Glutamatergic neuron (in vitro differentiated cells): Measurements from ENCODE around the gene RNF123. TPM values are rescaled to one million over a fixed set of nuclear protein-coding genes. Genes with fewer than 3 reads are reported as not detected.

ENCODE experiments used
- DNase-seq: peaks from one replicate; pipeline ENCODE4 v3.0.0; 2022
- H3K27ac Mint-ChIP-seq: one replicate; pipeline ENCODE4 v1.8.0; 2020; ENCODE audit warnings: mild to moderate bottlenecking, mixed read lengths, inconsistent platforms; ENCODE audit not compliant: unreplicated experiment
- H3K27me3 Mint-ChIP-seq: one replicate; pipeline ENCODE4 v1.8.0; 2020; ENCODE audit warnings: mild to moderate bottlenecking, moderate library complexity, mixed read lengths, inconsistent platforms; ENCODE audit not compliant: unreplicated experiment
- H3K36me3 Mint-ChIP-seq: one replicate; pipeline ENCODE4 v1.8.0; 2020; ENCODE audit warnings: mild to moderate bottlenecking, mixed read lengths, inconsistent platforms; ENCODE audit not compliant: unreplicated experiment
- H3K4me1 Mint-ChIP-seq: one replicate; pipeline ENCODE4 v1.8.0; 2020; ENCODE audit warnings: mild to moderate bottlenecking, low read depth, mixed read lengths, inconsistent platforms; ENCODE audit not compliant: unreplicated experiment
- H3K4me3 Mint-ChIP-seq: one replicate; pipeline ENCODE4 v1.8.0; 2020; ENCODE audit warnings: mild to moderate bottlenecking, mixed read lengths, inconsistent platforms; ENCODE audit not compliant: unreplicated experiment
- H3K9me3 Mint-ChIP-seq: one replicate; pipeline ENCODE4 v1.8.0; 2020; ENCODE audit warnings: mild to moderate bottlenecking, moderate library complexity, mixed read lengths, inconsistent platforms; ENCODE audit not compliant: unreplicated experiment
- total RNA-seq: library from RNA; stranded (reverse); fragmentation: NEBNext Ultra II Directional; extraction: Animal tissue kit (Norgen Biotek cat#: 25700); gene quantifications from one replicate; pipeline ENCODE4 v1.2.1, GENCODE V29; 2021; ENCODE audit not compliant: unreplicated experiment
- TF ChIP-seq, protein P1 (sequence below): fragments of 200-600 bp; sonication (generic); IDR thresholded peaks from one replicate; pipeline ENCODE4 v1.5.0; 2021; ENCODE audit not compliant: partially characterized antibody, unreplicated experiment

The RNF123 gene
- total RNA-seq, 1 donor from 2014 or later: 56.6 TPM

DNA sequence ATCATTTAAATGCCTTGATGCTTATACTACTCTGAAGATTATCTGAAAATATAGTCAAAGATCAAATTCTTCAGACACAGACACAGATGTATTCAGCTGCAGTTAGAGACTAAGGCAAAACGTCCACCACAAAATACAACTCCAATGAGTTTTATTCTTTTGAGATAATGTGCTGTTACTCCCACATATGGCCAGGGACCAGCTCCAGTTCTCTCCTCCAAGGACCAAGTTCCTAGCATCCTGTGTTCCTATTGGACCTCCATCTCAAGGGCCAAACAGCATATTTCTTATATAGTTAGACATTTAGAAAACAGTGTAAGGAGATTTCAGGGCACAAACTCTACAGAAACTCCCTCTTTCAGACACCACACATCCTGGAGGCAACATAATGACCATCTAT lies 69.9 kb downstream of the RNF123 start:
- Mint-ChIP-seq H3K27me3 (no peaks in the 10 kb centered on the region), H3K4me3 (no peak overlapping the region), H3K27ac (no peak overlapping the region), H3K4me1 (no peaks in the 10 kb centered on the region), H3K9me3 (no peaks in the 10 kb centered on the region), H3K36me3 (no peaks in the 10 kb centered on the region)
- TF ChIP-seq, protein P1, sequence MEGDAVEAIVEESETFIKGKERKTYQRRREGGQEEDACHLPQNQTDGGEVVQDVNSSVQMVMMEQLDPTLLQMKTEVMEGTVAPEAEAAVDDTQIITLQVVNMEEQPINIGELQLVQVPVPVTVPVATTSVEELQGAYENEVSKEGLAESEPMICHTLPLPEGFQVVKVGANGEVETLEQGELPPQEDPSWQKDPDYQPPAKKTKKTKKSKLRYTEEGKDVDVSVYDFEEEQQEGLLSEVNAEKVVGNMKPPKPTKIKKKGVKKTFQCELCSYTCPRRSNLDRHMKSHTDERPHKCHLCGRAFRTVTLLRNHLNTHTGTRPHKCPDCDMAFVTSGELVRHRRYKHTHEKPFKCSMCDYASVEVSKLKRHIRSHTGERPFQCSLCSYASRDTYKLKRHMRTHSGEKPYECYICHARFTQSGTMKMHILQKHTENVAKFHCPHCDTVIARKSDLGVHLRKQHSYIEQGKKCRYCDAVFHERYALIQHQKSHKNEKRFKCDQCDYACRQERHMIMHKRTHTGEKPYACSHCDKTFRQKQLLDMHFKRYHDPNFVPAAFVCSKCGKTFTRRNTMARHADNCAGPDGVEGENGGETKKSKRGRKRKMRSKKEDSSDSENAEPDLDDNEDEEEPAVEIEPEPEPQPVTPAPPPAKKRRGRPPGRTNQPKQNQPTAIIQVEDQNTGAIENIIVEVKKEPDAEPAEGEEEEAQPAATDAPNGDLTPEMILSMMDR: no peak
- DNase-seq: no peak

DNA sequence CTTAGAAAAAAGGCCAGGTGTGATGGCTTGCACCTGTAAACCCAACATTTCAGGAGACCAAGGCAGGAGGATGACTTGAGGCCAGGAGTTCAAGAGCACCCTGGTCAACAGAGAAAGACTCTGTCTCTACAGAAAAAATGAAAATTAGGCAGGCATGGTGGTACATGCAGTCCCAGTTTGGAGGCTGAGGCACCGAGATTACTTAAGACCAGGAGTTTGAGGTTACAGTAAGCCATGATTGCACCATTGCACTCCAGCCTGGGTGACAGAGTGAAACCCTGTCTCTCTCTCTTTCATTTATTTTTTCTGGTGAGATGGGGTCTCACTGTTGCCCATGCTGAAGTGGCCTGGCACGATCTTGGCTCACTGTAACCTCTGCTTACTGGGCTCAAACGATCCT lies 72.3 kb downstream of the RNF123 start:
- H3K36me3 Mint-ChIP-seq: no peaks in the 10 kb centered on the region
- H3K4me1 Mint-ChIP-seq: no peaks in the 10 kb centered on the region
- H3K4me3 Mint-ChIP-seq: no peak overlapping the region
- H3K27me3 Mint-ChIP-seq: no peaks in the 10 kb centered on the region
- no peak overlapping the region for H3K27ac Mint-ChIP-seq
- no peak for DNase-seq
- TF ChIP-seq, protein P1: no peak
- no peaks in the 10 kb centered on the region for H3K9me3 Mint-ChIP-seq

DNA sequence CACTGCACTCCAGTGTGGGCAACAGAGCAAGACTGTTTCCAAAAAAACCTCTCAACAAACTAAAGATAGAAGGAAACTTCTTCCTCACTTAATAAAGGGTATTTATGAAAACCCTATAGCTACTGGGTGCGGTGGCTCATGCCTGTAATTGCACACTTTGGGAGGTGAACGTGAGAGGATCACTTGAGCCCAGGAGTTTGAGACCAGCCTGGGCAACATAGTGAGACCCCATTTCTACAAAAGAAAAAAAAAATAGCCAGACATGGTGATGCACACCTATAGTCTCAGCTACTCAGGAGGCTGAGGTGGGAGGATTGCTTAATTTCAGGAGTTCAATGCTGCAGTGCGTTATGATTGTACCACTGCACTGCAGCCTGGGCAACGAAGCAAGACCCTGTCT lies 74.6 kb downstream of the RNF123 start:
- no peak overlapping the region for H3K27ac Mint-ChIP-seq
- TF ChIP-seq, protein P1: no peak
- no peaks in the 10 kb centered on the region for H3K4me1 Mint-ChIP-seq
- no peaks in the 10 kb centered on the region for H3K27me3 Mint-ChIP-seq
- no peaks in the 10 kb centered on the region for H3K9me3 Mint-ChIP-seq
- H3K36me3 Mint-ChIP-seq: no peaks in the 10 kb centered on the region
- DNase-seq: no peak
- H3K4me3 Mint-ChIP-seq: no peak overlapping the region

DNA sequence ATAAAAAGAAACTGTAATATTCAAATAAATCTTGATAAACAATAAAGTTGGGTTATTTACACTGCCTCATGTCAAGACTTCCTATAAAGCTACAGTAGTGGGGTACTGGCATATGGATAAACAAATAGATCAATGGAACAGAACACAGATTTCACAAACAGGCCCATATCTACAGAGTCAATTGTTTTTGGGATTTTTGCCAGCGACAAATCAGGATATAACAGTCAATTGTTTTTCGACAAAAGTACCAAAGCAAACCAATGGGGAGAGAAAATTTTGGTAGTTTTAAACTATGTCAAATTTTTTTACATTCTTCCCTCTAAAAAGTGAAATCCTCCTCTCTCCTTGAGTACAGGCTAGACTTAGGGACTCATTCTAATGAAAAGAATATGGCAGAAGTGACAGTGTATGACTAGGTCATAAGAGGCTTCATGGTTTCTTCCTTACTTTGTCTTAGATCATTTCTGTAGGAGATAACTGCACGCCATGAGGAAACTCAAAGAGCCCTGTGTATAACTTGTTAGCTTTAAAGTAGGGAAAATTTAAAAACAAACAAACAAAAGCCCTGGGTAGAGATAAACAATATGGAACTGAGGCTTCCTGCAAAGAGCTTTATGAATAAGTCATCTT lies 80.0 kb downstream of the RNF123 start:
- no peak for DNase-seq
- TF ChIP-seq, protein P1: no peak
- Mint-ChIP-seq H3K27ac (no peak overlapping the region), H3K9me3 (no peaks in the 10 kb centered on the region), H3K4me1 (no peaks in the 10 kb centered on the region), H3K4me3 (no peak overlapping the region), H3K27me3 (no peaks in the 10 kb centered on the region), H3K36me3 (no peaks in the 10 kb centered on the region)

DNA sequence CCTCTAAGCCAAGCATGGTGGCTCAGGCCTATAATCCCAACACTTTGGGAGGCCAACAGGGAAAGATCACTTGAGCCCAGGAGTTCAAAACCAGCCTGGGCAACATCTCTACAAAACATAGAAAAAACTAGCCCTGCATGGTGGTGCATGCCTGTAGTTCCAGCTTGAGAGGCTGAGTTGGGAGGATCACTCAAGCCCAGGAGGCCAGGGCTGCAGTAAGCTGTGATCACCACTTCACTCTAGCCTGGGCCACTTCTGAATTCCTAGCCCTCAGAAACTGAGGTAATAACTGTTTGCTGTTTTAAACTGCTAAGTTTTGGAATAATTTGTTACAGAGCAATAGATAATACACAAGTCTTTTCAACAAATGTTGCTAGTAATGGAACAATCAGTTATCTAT lies 80.6 kb downstream of the RNF123 start:
- no peak for DNase-seq
- H3K4me3 Mint-ChIP-seq: no peak overlapping the region
- TF ChIP-seq, protein P1: no peak
- no peaks in the 10 kb centered on the region for H3K4me1 Mint-ChIP-seq
- no peaks in the 10 kb centered on the region for H3K9me3 Mint-ChIP-seq
- H3K27me3 Mint-ChIP-seq: no peaks in the 10 kb centered on the region
- no peaks in the 10 kb centered on the region for H3K36me3 Mint-ChIP-seq
- no peak overlapping the region for H3K27ac Mint-ChIP-seq

Other genes starting within 250 kb of the RNF123 start
- gene DAG1, start 219.3 kb upstream of the RNF123 start, total RNA-seq: 46.8 TPM
- gene BSN, start 135.1 kb upstream of the RNF123 start, total RNA-seq: 46.9 TPM
- gene APEH, start 15.2 kb upstream of the RNF123 start, total RNA-seq: 119 TPM
- gene MST1, start 83 bp upstream of the RNF123 start, total RNA-seq: 23.4 TPM
- 1.4 TPM for gene AMIGO3, start 30.1 kb downstream of the RNF123 start, total RNA-seq
- gene GMPPB, start 34.4 kb downstream of the RNF123 start, total RNA-seq: 21.2 TPM
- gene IP6K1, start 97.0 kb downstream of the RNF123 start, total RNA-seq: 44.6 TPM
- not detected for gene CDHR4, start 110.3 kb downstream of the RNF123 start, total RNA-seq
- 4.2 TPM for gene INKA1, start 113.7 kb downstream of the RNF123 start, total RNA-seq
- 0.54 TPM for gene UBA7, start 124.4 kb downstream of the RNF123 start, total RNA-seq
- 11.3 TPM for gene TRAIP, start 167.0 kb downstream of the RNF123 start, total RNA-seq
- 518 TPM for gene CAMKV, start 180.3 kb downstream of the RNF123 start, total RNA-seq
- gene MST1R, start 214.3 kb downstream of the RNF123 start, total RNA-seq: 8.6 TPM
- gene MON1A, start 240.3 kb downstream of the RNF123 start, total RNA-seq: 15.4 TPM